H1 (cell line): ENCODE results near the gene ASMT. TPM values are rescaled to one million over a fixed set of nuclear protein-coding genes. Genes with fewer than 3 reads are reported as not detected.

ENCODE experiments used
- CTCF ChIA-PET: fragments of 300-600 bp; sonication (Branson Sonifier 250); formaldehyde crosslinking; loops from one replicate; lab custom pipeline; 2021; ENCODE audit not compliant: partially characterized antibody; lab: Charles Lee
- POLR2A ChIA-PET: fragments of 300-600 bp; sonication (Branson Sonifier 250); formaldehyde crosslinking; loops from one replicate; lab custom pipeline; 2021; ENCODE audit warnings: inconsistent platforms; ENCODE audit not compliant: partially characterized antibody; lab: Charles Lee
- DNase-seq, 2 experiments: peaks; one replicate each; pipeline versions ENCODE4 v3.0.0 to v3.0.0-alpha.2; 2010 to 2022; ENCODE audit warnings: low spot score in 2 of 2, low read depth in 1 of 2, mixed read lengths in 1 of 2
- FAIRE-seq: peaks from 2 replicates; lab custom pipeline; 2011; peaks lifted over from hg19 to GRCh38; lab: Jason Lieb, UNC
- H2AFZ ChIP-seq: 2 replicates; pipeline ENCODE4 v1.8.1; 2012; ENCODE audit warnings: low read length, inconsistent platforms
- H2AK5ac ChIP-seq: 2 replicates; pipeline ENCODE4 v1.6.1; 2013; ENCODE audit warnings: low read depth, low read length
- H2BK120ac ChIP-seq: replicated peaks from 2 replicates; pipeline ENCODE3; 2013; ENCODE audit warnings: low read depth, low read length, inconsistent platforms
- H2BK12ac ChIP-seq: 2 replicates; pipeline ENCODE4 v1.6.1; 2013; ENCODE audit warnings: low read depth, low read length
- H2BK15ac ChIP-seq: 2 replicates; pipeline ENCODE4 v1.6.1; 2013; ENCODE audit warnings: low read length
- H2BK20ac ChIP-seq: 2 replicates; pipeline ENCODE4 v1.6.1; 2013; ENCODE audit warnings: low read length
- H2BK5ac ChIP-seq: 2 replicates; pipeline ENCODE4 v1.6.1; 2013; ENCODE audit warnings: low read depth, low read length
- H3K14ac ChIP-seq: 2 replicates; pipeline ENCODE4 v1.6.1; 2013; ENCODE audit warnings: inconsistent platforms; ENCODE audit not compliant: insufficient read length
- H3K18ac ChIP-seq: 2 replicates; pipeline ENCODE4 v1.6.1; 2013; ENCODE audit warnings: low read length; ENCODE audit errors: extremely low read depth
- H3K23ac ChIP-seq: 2 replicates; pipeline ENCODE4 v1.6.1; 2013; ENCODE audit warnings: inconsistent platforms; ENCODE audit not compliant: insufficient read length
- H3K23me2 ChIP-seq: 2 replicates; pipeline ENCODE4 v1.6.1; 2013; ENCODE audit warnings: low read depth, low read length
- H3K27ac ChIP-seq: 2 replicates; pipeline ENCODE4 v1.6.1; 2011; ENCODE audit warnings: low read depth, low read length, inconsistent platforms
- H3K27me3 ChIP-seq, 4 experiments: replicated peaks in 1 of 4; 1 replicate in 1 of 4; 2 replicates in 3 of 4; pipeline versions ENCODE4 v1.6.1 to v1.8.1; 2011 to 2013; ENCODE audit warnings: low read length in 3 of 4, mild to moderate bottlenecking in 3 of 4, inconsistent platforms in 2 of 4, mixed read lengths in 2 of 4, moderate library complexity in 1 of 4; ENCODE audit not compliant: control insufficient read depth in 3 of 4, insufficient read depth in 3 of 4; ENCODE audit errors: extremely low read depth in 1 of 4
- H3K36me3 ChIP-seq, 4 experiments: 2 replicates each; pipeline versions ENCODE4 v1.6.1 to v1.8.1; 2011 to 2013; ENCODE audit warnings: mild to moderate bottlenecking in 4 of 4, low read length in 3 of 4, moderate library complexity in 2 of 4, control low read depth in 1 of 4, inconsistent platforms in 1 of 4; ENCODE audit not compliant: insufficient read depth in 4 of 4, control insufficient read depth in 2 of 4
- H3K4ac ChIP-seq: replicated peaks from 2 replicates; pipeline ENCODE3; 2013; ENCODE audit warnings: low read length, low read depth, mixed read lengths, inconsistent platforms; ENCODE audit not compliant: insufficient read length
- H3K4me1 ChIP-seq, 4 experiments: replicated peaks in 1 of 4; 1 replicate in 1 of 4; 2 replicates in 3 of 4; pipeline versions ENCODE4 v1.6.1 to v1.8.1; 2011 to 2013; ENCODE audit warnings: low read length in 3 of 4, inconsistent platforms in 2 of 4, mixed read lengths in 1 of 4; ENCODE audit not compliant: insufficient read depth in 4 of 4, control insufficient read depth in 3 of 4
- H3K4me2 ChIP-seq, 2 experiments: 2 replicates each; pipeline versions ENCODE4 v1.6.1 to v1.8.1; 2011 to 2013; ENCODE audit warnings: low read depth in 2 of 2, low read length in 2 of 2, control low read depth in 1 of 2, inconsistent platforms in 1 of 2, mild to moderate bottlenecking in 1 of 2; ENCODE audit not compliant: insufficient read depth in 1 of 2
- H3K4me3 ChIP-seq, 4 experiments: fragments of 200-600, 300-600 bp in 1 of 4; sonication (generic), shearing (Covaris generic), sonication (Bioruptor Twin) in 1 of 4; 2 replicates each; pipeline versions ENCODE4 v1.5.1 to v1.8.1; 2011 to 2016; ENCODE audit warnings: low read length in 4 of 4, low read depth in 3 of 4, control low read depth in 2 of 4, inconsistent platforms in 2 of 4, mild to moderate bottlenecking in 2 of 4, mixed read lengths in 1 of 4, moderate library complexity in 1 of 4; ENCODE audit not compliant: insufficient read depth in 2 of 4; ENCODE audit errors: extremely low read depth in 1 of 4
- H3K56ac ChIP-seq: replicated peaks from 2 replicates; pipeline ENCODE3; 2013; ENCODE audit warnings: low read depth, mild to moderate bottlenecking, mixed read lengths, low read length, inconsistent platforms; ENCODE audit not compliant: insufficient read length
- H3K79me1 ChIP-seq: 2 replicates; pipeline ENCODE4 v1.6.1; 2013; ENCODE audit warnings: low read depth, low read length, control low read depth
- H3K79me2 ChIP-seq, 2 experiments: 2 replicates each; pipeline versions ENCODE4 v1.6.1 to v1.8.1; 2012 to 2013; ENCODE audit warnings: low read length in 2 of 2, mild to moderate bottlenecking in 2 of 2, inconsistent platforms in 1 of 2; ENCODE audit not compliant: insufficient read depth in 2 of 2, control insufficient read depth in 1 of 2
- H3K9ac ChIP-seq, 4 experiments: replicated peaks in 1 of 4; 1 replicate in 1 of 4; 2 replicates in 3 of 4; pipeline versions ENCODE4 v1.6.1 to v1.8.1; 2011 to 2013; ENCODE audit warnings: low read depth in 3 of 4, low read length in 3 of 4, control low read depth in 2 of 4, mild to moderate bottlenecking in 2 of 4, moderate library complexity in 2 of 4, inconsistent platforms in 1 of 4; ENCODE audit errors: extremely low read depth in 1 of 4
- H3K9me3 ChIP-seq, 2 experiments: 2 replicates each; pipeline versions ENCODE4 v1.6.1 to v1.8.1; 2012 to 2013; ENCODE audit warnings: mild to moderate bottlenecking in 2 of 2, moderate library complexity in 2 of 2, control low read depth in 1 of 2, inconsistent platforms in 1 of 2, low read depth in 1 of 2, low read length in 1 of 2, mixed read lengths in 1 of 2; ENCODE audit not compliant: insufficient read depth in 2 of 2
- H4K20me1 ChIP-seq, 2 experiments: replicated peaks in 1 of 2; 2 replicates each; pipeline versions ENCODE3 to v1.8.1; 2011 to 2013; ENCODE audit warnings: inconsistent platforms in 2 of 2, low read length in 2 of 2, mild to moderate bottlenecking in 1 of 2; ENCODE audit not compliant: insufficient read depth in 2 of 2, control insufficient read depth in 1 of 2
- H4K5ac ChIP-seq: 2 replicates; pipeline ENCODE4 v1.6.1; 2013; ENCODE audit warnings: low read length, low read depth, mixed read lengths, inconsistent platforms; ENCODE audit not compliant: insufficient read length
- H4K8ac ChIP-seq: 2 replicates; pipeline ENCODE4 v1.8.0; 2013; ENCODE audit warnings: mild to moderate bottlenecking, moderate library complexity, low read length, inconsistent platforms; ENCODE audit not compliant: insufficient read depth; ENCODE audit errors: extremely low read depth
- H4K91ac ChIP-seq: replicated peaks from 2 replicates; pipeline ENCODE3; 2013; ENCODE audit warnings: low read length, mixed read lengths, inconsistent platforms; ENCODE audit not compliant: insufficient read length
- MAFK ChIP-seq: IDR thresholded peaks from 2 replicates; pipeline ENCODE4 v1.6.1; 2012; ENCODE audit warnings: low read depth, mild to moderate bottlenecking, improper control_type of control experiment, low read length
- WGBS, 2 experiments: shearing (Covaris generic) in 1 of 2; methylation state at CpG; one replicate each; pipeline versions ENCODE4 v1.1.6 to v1.1.7; 2013 to 2015; ENCODE audit warnings: low lambda C conversion rate in 2 of 2, mixed read lengths in 2 of 2, inconsistent platforms in 1 of 2, low coverage in 1 of 2, missing lambda C conversion rate in 1 of 2; ENCODE audit not compliant: insufficient replicate concordance in 2 of 2, insufficient coverage in 1 of 2, insufficient read length in 1 of 2; ENCODE audit errors: extremely low coverage in 1 of 2, missing lambda C conversion rate in 1 of 2; 5-methylcytosine and 5-hydroxymethylcytosine counted together
- polyA plus RNA-seq, 7 experiments: library from polyadenylated mRNA; depleted of rRNA in 3 of 7; stranded (reverse) in 5 of 7; unstranded in 2 of 7; fragments of >200 nt in 5 of 7; fragments of 200-250 nt in 2 of 7; gene quantifications; 1 replicate in 5 of 7; 2 replicates in 1 of 7; 4 replicates in 1 of 7; pipeline versions ENCODE4 v1.2.1 to v1.2.3, GENCODE V29; 2011 to 2013; ENCODE audit warnings: missing spikeins in 2 of 7, mixed read lengths in 2 of 7
- total RNA-seq: library from RNA; stranded (reverse); fragmentation: NEBNext Ultra II Directional; extraction: Animal tissue kit (Norgen Biotek cat#: 25700); gene quantifications from 2 replicates; pipeline ENCODE4 v1.2.1, GENCODE V29; 2021

ASMT gene
- total and polyA plus RNA-seq, 2 of the 8 experiments (the other 6 are each of a cell fraction or from before 2014, with no cell fraction given) = 1.5 to 3.1 TPM

DNA sequence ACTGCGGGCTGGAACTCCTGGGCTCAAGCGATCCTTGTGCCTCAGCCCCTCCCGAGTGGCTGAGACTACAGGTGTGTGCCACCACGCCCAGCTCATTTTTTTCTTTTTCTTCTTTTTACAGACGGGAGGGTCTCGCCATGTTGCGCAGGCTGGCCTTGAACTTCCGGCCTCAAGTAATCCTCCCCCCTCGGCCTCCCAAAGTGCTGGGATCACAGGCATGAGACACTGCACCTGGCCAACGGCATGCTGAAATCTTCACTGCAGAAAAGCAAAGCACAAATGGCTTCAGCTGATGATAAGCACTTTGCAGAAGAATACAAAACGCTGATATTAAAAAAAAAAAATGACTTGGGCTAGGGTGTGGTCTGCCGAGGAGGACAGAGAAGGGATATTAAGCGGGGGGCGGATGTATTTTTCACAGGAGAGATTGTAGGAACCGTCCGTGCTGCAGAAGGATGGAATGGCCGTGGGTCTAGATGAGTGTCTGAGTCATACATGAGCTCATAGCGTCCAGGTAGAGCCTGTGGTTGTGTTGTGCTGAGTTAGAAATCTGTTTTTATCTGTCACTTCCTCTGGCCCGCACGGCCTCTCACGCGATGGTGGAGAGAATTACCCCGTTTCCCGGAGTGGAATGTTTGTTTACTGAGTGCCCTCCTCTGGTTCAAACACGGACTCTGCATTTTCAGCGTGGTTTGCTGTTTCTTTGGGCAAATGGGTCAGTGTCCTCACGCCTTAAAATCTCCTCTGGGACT is 32.0 kb upstream of the ASMT start:
- Histone ChIP-seq H2BK12ac (no peak overlapping the region), H3K9ac (no peak overlapping the region), H3K36me3 (no peaks in the 10 kb centered on the region), H3K4ac (no peak overlapping the region), H3K18ac (no peak overlapping the region), H4K91ac (no peak overlapping the region), H3K27ac (no peak overlapping the region), H3K79me1 (no peaks in the 10 kb centered on the region), H3K4me2 (no peak overlapping the region), H3K4me1 (peaks cover 0 to 3% (median 0%) of the 10 kb centered on the region in 4 experiments; a peak in 3 of 7 replicates), H4K5ac (no peak overlapping the region), H3K23ac (no peak overlapping the region), H3K9me3 (peaks cover 0 to 3% of the 10 kb centered on the region in 2 experiments; a peak in 2 of 4 replicates), H2AK5ac (no peak overlapping the region), H4K20me1 (no peaks in the 10 kb centered on the region), H2BK120ac (no peak overlapping the region), H3K23me2 (peaks cover 3% of the 10 kb centered on the region; the same call in 1 of the 2 replicates), H3K79me2 (no peaks in the 10 kb centered on the region), H3K56ac (no peak overlapping the region), H2BK20ac (no peak overlapping the region), H4K8ac (no peak overlapping the region), H2AFZ (peak overlapping the region; percentile 43; the same call in 1 of the 2 replicates), H3K14ac (no peak overlapping the region), H3K4me3 (no peak overlapping the region), H2BK15ac (no peak overlapping the region), H3K27me3 (no peaks in the 10 kb centered on the region), H2BK5ac (no peak overlapping the region)
- ChIA-PET CTCF (no interaction called here), POLR2A (no interaction called here)
- TF ChIP-seq MAFK = no peak
- DNase-seq = peak in 1 of 2 experiments; percentile 27
- 77% methylated on average over 26 of the region's 27 CpGs; no CpG with 5 or more reads in 1 of the 2 experiments for WGBS, 2 experiments
- no peak for FAIRE-seq
